Dedifferentiated amniotic fluid mesenchymal stem cell (primary cell): ENCODE data around the gene KSR1.
"Not testable (repeated sequence)": the region's sequence is repeated elsewhere in the genome, so short reads cannot be mapped to it uniquely, and the experiment has no call there.

Experiments
- DNase-seq: peaks from one replicate; pipeline ENCODE4 v3.0.0-alpha.2; 2016; ENCODE audit errors: extremely low spot score

KSR1 gene

GRCh38 chr17:27455914-27456680 is at the start of gene KSR1:
KSR1 (plus strand) TSS chr17:27456448; CDS start chr17:27456644, 196 bp downstream.
- DNase-seq = peak; percentile 42

- peak; percentile 74 for DNase-seq
Measured at GRCh38 chr17:27407916-27408864, 48.1 kb upstream of the KSR1 start.

GRCh38 chr17:27408891-27409290 is 47.4 kb upstream of the KSR1 start:
- no peak for DNase-seq

GRCh38 chr17:27412158-27412557 is 44.1 kb upstream of the KSR1 start:
- not testable (repeated sequence) for DNase-seq

- no peak for DNase-seq
Measured at GRCh38 chr17:27413315-27413714, 42.9 kb upstream of the KSR1 start.

GRCh38 chr17:27413792-27414191 is 42.5 kb upstream of the KSR1 start:
- no peak for DNase-seq

- no peak for DNase-seq
Measured at GRCh38 chr17:27414271-27414670, 42.0 kb upstream of the KSR1 start.

GRCh38 chr17:27414694-27415093 is 41.6 kb upstream of the KSR1 start:
- DNase-seq = no peak

GRCh38 chr17:27415120-27415795 is 41.0 kb upstream of the KSR1 start:
- no peak for DNase-seq

GRCh38 chr17:27417596-27418365 is 38.5 kb upstream of the KSR1 start:
- DNase-seq = no peak

GRCh38 chr17:27418366-27418615 is 38.0 kb upstream of the KSR1 start:
- DNase-seq = no peak

- no peak for DNase-seq
Measured at GRCh38 chr17:27419156-27419555, 37.1 kb upstream of the KSR1 start.

- DNase-seq = no peak
Measured at GRCh38 chr17:27420211-27420950, 35.9 kb upstream of the KSR1 start.

GRCh38 chr17:27421111-27421510 is 35.1 kb upstream of the KSR1 start:
- DNase-seq = no peak

GRCh38 chr17:27421626-27422025 is 34.6 kb upstream of the KSR1 start:
- DNase-seq = not testable (repeated sequence)

- DNase-seq = no peak
Measured at GRCh38 chr17:27422601-27423000, 33.6 kb upstream of the KSR1 start.

GRCh38 chr17:27423651-27424050 is 32.6 kb upstream of the KSR1 start:
- no peak for DNase-seq

- DNase-seq = no peak
Measured at GRCh38 chr17:27424516-27424915, 31.7 kb upstream of the KSR1 start.

- no peak for DNase-seq
Measured at GRCh38 chr17:27424941-27425340, 31.3 kb upstream of the KSR1 start.

- not testable (repeated sequence) for DNase-seq
Measured at GRCh38 chr17:27425571-27425970, 30.7 kb upstream of the KSR1 start.

GRCh38 chr17:27425991-27426390 is 30.3 kb upstream of the KSR1 start:
- no peak for DNase-seq
